HepG2 (cell line): ENCODE results near the gene ANTXRL. TPM values are rescaled to one million over a fixed set of nuclear protein-coding genes. Genes with fewer than 3 reads are reported as not detected.

ENCODE experiments used
- ATAC-seq: fragments of 200-7000 bp; cut with Tn5 transposase; 3 replicates; pipeline ENCODE4 v1.9.1; 2020; ENCODE audit warnings: mild to moderate bottlenecking, moderate library complexity
- BruUV-seq: library from RNA; stranded (reverse); fragments of 400-500 nt; replicated peaks from 2 replicates; lab custom pipeline; 2021; lab: Mats Ljungman, UMichigan
- CTCF ChIA-PET: fragments of 300-600 bp; formaldehyde crosslinking; extraction: SDS; loops from one replicate; lab custom pipeline; 2021; ENCODE audit warnings: low total read pairs, inconsistent platforms, low intra/inter-chr PET ratio; lab: Yijun Ruan, JAX
- POLR2A ChIA-PET: fragments of 350-600 bp; sonication (Branson Sonifier 250); formaldehyde crosslinking; loops from one replicate; lab custom pipeline; 2020; ENCODE audit warnings: antibody characterized with exemption, inconsistent platforms; lab: Yijun Ruan, JAX
- DNase-seq: peaks from one replicate; pipeline ENCODE4 v3.0.0-alpha.2; 2015; ENCODE audit warnings: low spot score
- FAIRE-seq: peaks from 3 replicates; lab custom pipeline; 2011; peaks lifted over from hg19 to GRCh38; lab: Jason Lieb, UNC
- H2AFZ ChIP-seq: one replicate; pipeline ENCODE4 v1.6.1; 2011; ENCODE audit warnings: low read length, inconsistent platforms
- H3K27ac ChIP-seq: fragments of 300-600 bp; 3 replicates; pipeline ENCODE4 v1.8.0; 2011; ENCODE audit warnings: mixed run types, mild to moderate bottlenecking, mixed read lengths, low read length, inconsistent platforms; ENCODE audit not compliant: insufficient read depth; ENCODE audit errors: extremely low read length
- H3K27me3 ChIP-seq, 2 experiments: fragments of 200-600 bp in 1 of 2; 2 replicates in 1 of 2; 3 replicates in 1 of 2; pipeline versions ENCODE4 v1.6.0 to v1.8.0; 2011; ENCODE audit warnings: low read length in 2 of 2, mild to moderate bottlenecking in 2 of 2, moderate library complexity in 2 of 2, inconsistent platforms in 1 of 2; ENCODE audit not compliant: insufficient read depth in 2 of 2, control insufficient read depth in 1 of 2
- H3K36me3 ChIP-seq, 2 experiments: fragments of 200-600 bp in 1 of 2; replicated peaks in 1 of 2; 2 replicates in 1 of 2; 3 replicates in 1 of 2; pipeline versions ENCODE4 v1.5.1 to v1.8.0; 2011; ENCODE audit warnings: low read length in 2 of 2, inconsistent platforms in 1 of 2; ENCODE audit not compliant: insufficient read depth in 2 of 2, control insufficient read depth in 1 of 2
- H3K4me1 ChIP-seq: 2 replicates; pipeline ENCODE4 v1.5.1; 2012; ENCODE audit warnings: low read length, inconsistent platforms; ENCODE audit not compliant: insufficient read depth
- H3K4me2 ChIP-seq: 2 replicates; pipeline ENCODE4 v1.6.0; 2011; ENCODE audit warnings: low read depth, low read length, inconsistent platforms
- H3K4me3 ChIP-seq, 3 experiments: fragments of 200-600 bp in 1 of 3; sonication (generic), shearing (Covaris generic) in 1 of 3; replicated peaks in 1 of 3; 2 replicates each; pipeline ENCODE4 v1.5.1; 2011 to 2016; ENCODE audit warnings: low read length in 3 of 3, inconsistent platforms in 2 of 3, low read depth in 2 of 3, mild to moderate bottlenecking in 2 of 3, control low read depth in 1 of 3, mixed read lengths in 1 of 3; ENCODE audit not compliant: insufficient read depth in 1 of 3
- H3K79me2 ChIP-seq: one replicate; pipeline ENCODE4 v1.6.1; 2011; ENCODE audit warnings: low read length, inconsistent platforms; ENCODE audit not compliant: insufficient read depth
- H3K9ac ChIP-seq: 2 replicates; pipeline ENCODE4 v1.6.0; 2011; ENCODE audit warnings: mild to moderate bottlenecking, low read depth, low read length, inconsistent platforms; ENCODE audit not compliant: insufficient read depth
- H3K9me3 ChIP-seq: 2 replicates; pipeline ENCODE4 v1.5.1; 2012; ENCODE audit warnings: mild to moderate bottlenecking, low read length
- H4K20me1 ChIP-seq: 2 replicates; pipeline ENCODE4 v1.6.0; 2011; ENCODE audit warnings: inconsistent platforms, mild to moderate bottlenecking, low read length, moderate library complexity; ENCODE audit not compliant: insufficient read depth
- ARNT ChIP-seq: fragments of 450-650 bp; IDR thresholded peaks from 2 replicates; pipeline ENCODE4 v1.6.1; 2017
- CEBPB ChIP-seq: IDR thresholded peaks from 2 replicates; pipeline ENCODE4 v1.6.1; 2011; ENCODE audit warnings: low read depth, low read length, improper control_type of control experiment, borderline replicate concordance
- KLF9 ChIP-seq: IDR thresholded peaks from 2 replicates; pipeline ENCODE4 v1.6.1; 2016; ENCODE audit warnings: low read depth
- SOX5 ChIP-seq: IDR thresholded peaks from 2 replicates; pipeline ENCODE4 v1.6.1; 2016; ENCODE audit warnings: borderline replicate concordance
- SP140L ChIP-seq: sonication (generic); formaldehyde crosslinking; IDR thresholded peaks from 2 replicates; pipeline ENCODE4 v1.4.0; 2020; ENCODE audit warnings: missing genetic modification reagents, borderline replicate concordance
- TAF15 ChIP-seq: fragments of 200-400 bp; formaldehyde crosslinking; IDR thresholded peaks from one replicate; pipeline ENCODE4 v1.6.1; 2018; ENCODE audit warnings: mild to moderate bottlenecking, low read depth, low read length; ENCODE audit not compliant: poor library complexity, severe bottlenecking
- TBX3 ChIP-seq: fragments of 450-650 bp; IDR thresholded peaks from 2 replicates; pipeline ENCODE4 v1.6.1; 2017; ENCODE audit warnings: antibody characterized with exemption, mild to moderate bottlenecking, inconsistent platforms, borderline replicate concordance
- ZFP82 ChIP-seq: sonication (generic); formaldehyde crosslinking; IDR thresholded peaks from 2 replicates; pipeline ENCODE4 v1.5.1; 2020; ENCODE audit warnings: mild to moderate bottlenecking, missing genetic modification reagents, borderline replicate concordance
- ZIK1 ChIP-seq: sonication (generic); formaldehyde crosslinking; IDR thresholded peaks from 2 replicates; pipeline ENCODE4 v1.5.0; 2020; ENCODE audit warnings: mild to moderate bottlenecking, low read depth, missing genetic modification reagents, borderline replicate concordance
- ZNF496 ChIP-seq: sonication (generic); formaldehyde crosslinking; IDR thresholded peaks from 2 replicates; pipeline ENCODE4 v1.8.1; 2023; ENCODE audit warnings: mild to moderate bottlenecking, moderate library complexity, missing genetic modification reagents; ENCODE audit not compliant: insufficient replicate concordance
- WGBS: methylation state at CpG from one replicate; pipeline ENCODE4 v1.1.6; 2017; ENCODE audit warnings: low lambda C conversion rate; 5-methylcytosine and 5-hydroxymethylcytosine counted together
- in situ Hi-C: cut with HindIII; loops from 2 replicates; pipeline ENCODE4 v1.10.0; 2017; ENCODE audit warnings: low pct_unique_long_range_greater_than_20kb; ENCODE audit not compliant: extremely low pct_ligation_motif_present
- intact Hi-C: fragments of 100-400 bp; cut with micrococcal nuclease; formaldehyde crosslinking; loops from one replicate; pipeline ENCODE4 v1.10.0; 2022; ENCODE audit not compliant: unreplicated experiment
- polyA plus RNA-seq, 8 experiments: library from polyadenylated mRNA; depleted of rRNA in 3 of 8; stranded (reverse) in 7 of 8; unstranded in 1 of 8; fragments of >200 nt; fragmentation: Illumina TruSeq in 4 of 8; extraction: Trizol in 4 of 8; gene quantifications; 2 replicates each; pipeline versions ENCODE4 v1.2.1 to v1.2.3, GENCODE V29; 2011 to 2016; ENCODE audit warnings: low read depth in 4 of 8, missing spikeins in 1 of 8, mixed read lengths in 1 of 8; ENCODE audit not compliant: insufficient read depth in 1 of 8
- total RNA-seq, 5 experiments: library from RNA; depleted of rRNA; stranded (reverse); fragments of >200 nt; fragmentation: Illumina TruSeq; extraction: Trizol; gene quantifications; 2 replicates each; pipeline ENCODE4 v1.2.3, GENCODE V29; 2016; ENCODE audit warnings: low read depth in 1 of 5
- TF ChIP-seq, protein P1 (sequence below): sonication (generic); formaldehyde crosslinking; IDR thresholded peaks from 2 replicates; pipeline ENCODE4 v1.4.0; 2020; ENCODE audit warnings: mild to moderate bottlenecking, missing genetic modification reagents
- TF ChIP-seq, protein P2 (sequence below): sonication (generic); formaldehyde crosslinking; IDR thresholded peaks from 2 replicates; pipeline ENCODE4 v1.4.0; 2020; ENCODE audit warnings: missing genetic modification reagents, borderline replicate concordance
- TF ChIP-seq, protein P3 (sequence below): sonication (generic); formaldehyde crosslinking; IDR thresholded peaks from 2 replicates; pipeline ENCODE4 v1.5.0; 2020; ENCODE audit warnings: missing genetic modification reagents
- TF ChIP-seq, protein P4 (sequence below): sonication (generic); formaldehyde crosslinking; IDR thresholded peaks from 2 replicates; pipeline ENCODE4 v1.8.0; 2022; ENCODE audit warnings: mild to moderate bottlenecking, missing genetic modification reagents, moderate library complexity
- TF ChIP-seq, protein P5 (sequence below): sonication (generic); formaldehyde crosslinking; conservative IDR thresholded peaks from 2 replicates; pipeline ENCODE4 v1.4.0; 2020; ENCODE audit warnings: missing genetic modification reagents

The ANTXRL gene
- total and polyA plus RNA-seq, 2 of the 13 experiments (the other 11 are each of a cell fraction or from before 2014, with no cell fraction given): not detected

DNA sequence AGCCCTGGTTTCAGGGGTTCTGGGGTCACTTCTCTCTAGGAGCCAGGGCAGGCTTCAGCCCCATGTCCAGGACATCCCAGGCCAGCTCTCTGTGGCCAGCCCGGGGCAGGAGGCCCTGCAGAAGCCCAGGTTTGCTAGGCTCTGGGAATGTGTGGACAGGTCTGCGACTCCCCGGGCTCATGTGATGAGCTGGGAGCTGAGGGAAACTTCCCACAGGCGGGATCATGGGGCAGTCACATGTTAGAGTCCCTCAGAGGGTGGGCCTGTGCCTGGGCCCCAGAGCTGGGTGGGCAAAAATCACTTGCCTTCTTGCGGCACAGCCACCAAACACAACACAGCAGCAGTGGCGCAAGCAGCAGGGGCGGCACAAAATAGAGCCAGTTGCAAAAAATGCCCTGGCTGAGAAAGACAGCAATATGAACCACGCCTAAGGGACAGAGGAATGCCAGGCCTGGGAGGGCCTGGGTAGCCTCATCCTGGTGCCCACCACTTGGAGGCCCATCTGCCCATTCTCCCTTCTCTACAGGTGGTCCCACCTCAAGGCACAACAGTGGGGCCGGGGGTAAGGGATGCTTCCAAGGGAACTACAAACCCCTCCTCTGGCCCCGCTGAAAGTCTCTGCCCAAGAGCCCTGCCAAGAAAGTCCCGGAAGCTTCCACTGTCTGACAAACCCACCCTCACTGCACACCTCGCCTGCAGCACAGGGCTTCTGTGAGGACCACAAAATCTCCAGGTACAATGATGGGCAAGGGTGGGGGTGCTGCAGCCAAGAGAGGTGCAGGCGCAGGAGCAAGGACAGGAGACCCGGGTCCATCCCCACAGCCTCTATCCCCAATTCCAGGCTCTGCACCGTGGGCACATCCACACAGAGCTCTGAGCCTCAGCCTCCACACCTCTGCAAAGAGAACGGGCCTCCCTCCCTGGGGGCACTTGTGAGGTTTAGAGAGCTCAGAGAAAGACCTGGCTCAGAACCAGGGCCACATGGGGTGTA lies 34.6 kb upstream of the ANTXRL start:
- in situ Hi-C loops (no loop called here), intact Hi-C loops (no loop called here)
- Histone ChIP-seq H3K9me3 (no peaks in the 10 kb centered on the region), H3K27ac (no peak overlapping the region), H2AFZ (no peak overlapping the region), H3K79me2 (no peaks in the 10 kb centered on the region), H3K36me3 (no peaks in the 10 kb centered on the region), H4K20me1 (no peaks in the 10 kb centered on the region), H3K9ac (no peak overlapping the region), H3K4me2 (no peak overlapping the region), H3K4me1 (no peaks in the 10 kb centered on the region), H3K27me3 (peaks cover 5 to 52% of the 10 kb centered on the region in 2 experiments; a peak in 4 of 5 replicates), H3K4me3 (no peak overlapping the region)
- ChIA-PET POLR2A (no interaction called here), CTCF (no interaction called here)
- no TSS peak for BruUV-seq
- WGBS: 19% methylated on average over 11 of the region's 16 CpGs
- FAIRE-seq (no peak), DNase-seq (no peak), ATAC-seq (no peak)
- TF ChIP-seq KLF9 (CRISPR knock-in tag) (no peak), ZIK1 (CRISPR knock-in tag) (no peak), ARNT (no peak), CEBPB (no peak), TAF15 (no peak), SOX5 (CRISPR knock-in tag) (no peak), TBX3 (no peak), SP140L (CRISPR knock-in tag) (no peak), ZFP82 (CRISPR knock-in tag) (no peak), ZNF496 (CRISPR knock-in tag) (no peak)
- TF ChIP-seq, protein P1, sequence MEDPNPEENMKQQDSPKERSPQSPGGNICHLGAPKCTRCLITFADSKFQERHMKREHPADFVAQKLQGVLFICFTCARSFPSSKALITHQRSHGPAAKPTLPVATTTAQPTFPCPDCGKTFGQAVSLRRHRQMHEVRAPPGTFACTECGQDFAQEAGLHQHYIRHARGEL (CRISPR knock-in tag): no peak
- TF ChIP-seq, protein P2, sequence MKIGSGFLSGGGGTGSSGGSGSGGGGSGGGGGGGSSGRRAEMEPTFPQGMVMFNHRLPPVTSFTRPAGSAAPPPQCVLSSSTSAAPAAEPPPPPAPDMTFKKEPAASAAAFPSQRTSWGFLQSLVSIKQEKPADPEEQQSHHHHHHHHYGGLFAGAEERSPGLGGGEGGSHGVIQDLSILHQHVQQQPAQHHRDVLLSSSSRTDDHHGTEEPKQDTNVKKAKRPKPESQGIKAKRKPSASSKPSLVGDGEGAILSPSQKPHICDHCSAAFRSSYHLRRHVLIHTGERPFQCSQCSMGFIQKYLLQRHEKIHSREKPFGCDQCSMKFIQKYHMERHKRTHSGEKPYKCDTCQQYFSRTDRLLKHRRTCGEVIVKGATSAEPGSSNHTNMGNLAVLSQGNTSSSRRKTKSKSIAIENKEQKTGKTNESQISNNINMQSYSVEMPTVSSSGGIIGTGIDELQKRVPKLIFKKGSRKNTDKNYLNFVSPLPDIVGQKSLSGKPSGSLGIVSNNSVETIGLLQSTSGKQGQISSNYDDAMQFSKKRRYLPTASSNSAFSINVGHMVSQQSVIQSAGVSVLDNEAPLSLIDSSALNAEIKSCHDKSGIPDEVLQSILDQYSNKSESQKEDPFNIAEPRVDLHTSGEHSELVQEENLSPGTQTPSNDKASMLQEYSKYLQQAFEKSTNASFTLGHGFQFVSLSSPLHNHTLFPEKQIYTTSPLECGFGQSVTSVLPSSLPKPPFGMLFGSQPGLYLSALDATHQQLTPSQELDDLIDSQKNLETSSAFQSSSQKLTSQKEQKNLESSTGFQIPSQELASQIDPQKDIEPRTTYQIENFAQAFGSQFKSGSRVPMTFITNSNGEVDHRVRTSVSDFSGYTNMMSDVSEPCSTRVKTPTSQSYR: no peak
- TF ChIP-seq, protein P3, sequence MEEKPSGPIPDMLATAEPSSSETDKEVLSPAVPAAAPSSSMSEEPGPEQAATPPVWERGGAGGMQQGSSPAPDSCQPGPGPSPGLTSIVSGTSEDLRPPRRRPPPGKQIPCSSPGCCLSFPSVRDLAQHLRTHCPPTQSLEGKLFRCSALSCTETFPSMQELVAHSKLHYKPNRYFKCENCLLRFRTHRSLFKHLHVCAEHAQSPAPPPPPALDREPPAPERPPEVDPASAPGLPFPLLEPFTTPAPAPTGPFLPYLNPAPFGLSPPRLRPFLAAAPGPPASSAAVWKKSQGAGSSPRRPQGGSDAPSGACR (CRISPR knock-in tag): no peak
- TF ChIP-seq, protein P4, sequence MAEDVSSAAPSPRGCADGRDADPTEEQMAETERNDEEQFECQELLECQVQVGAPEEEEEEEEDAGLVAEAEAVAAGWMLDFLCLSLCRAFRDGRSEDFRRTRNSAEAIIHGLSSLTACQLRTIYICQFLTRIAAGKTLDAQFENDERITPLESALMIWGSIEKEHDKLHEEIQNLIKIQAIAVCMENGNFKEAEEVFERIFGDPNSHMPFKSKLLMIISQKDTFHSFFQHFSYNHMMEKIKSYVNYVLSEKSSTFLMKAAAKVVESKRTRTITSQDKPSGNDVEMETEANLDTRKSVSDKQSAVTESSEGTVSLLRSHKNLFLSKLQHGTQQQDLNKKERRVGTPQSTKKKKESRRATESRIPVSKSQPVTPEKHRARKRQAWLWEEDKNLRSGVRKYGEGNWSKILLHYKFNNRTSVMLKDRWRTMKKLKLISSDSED: no peak
- TF ChIP-seq, protein P5, sequence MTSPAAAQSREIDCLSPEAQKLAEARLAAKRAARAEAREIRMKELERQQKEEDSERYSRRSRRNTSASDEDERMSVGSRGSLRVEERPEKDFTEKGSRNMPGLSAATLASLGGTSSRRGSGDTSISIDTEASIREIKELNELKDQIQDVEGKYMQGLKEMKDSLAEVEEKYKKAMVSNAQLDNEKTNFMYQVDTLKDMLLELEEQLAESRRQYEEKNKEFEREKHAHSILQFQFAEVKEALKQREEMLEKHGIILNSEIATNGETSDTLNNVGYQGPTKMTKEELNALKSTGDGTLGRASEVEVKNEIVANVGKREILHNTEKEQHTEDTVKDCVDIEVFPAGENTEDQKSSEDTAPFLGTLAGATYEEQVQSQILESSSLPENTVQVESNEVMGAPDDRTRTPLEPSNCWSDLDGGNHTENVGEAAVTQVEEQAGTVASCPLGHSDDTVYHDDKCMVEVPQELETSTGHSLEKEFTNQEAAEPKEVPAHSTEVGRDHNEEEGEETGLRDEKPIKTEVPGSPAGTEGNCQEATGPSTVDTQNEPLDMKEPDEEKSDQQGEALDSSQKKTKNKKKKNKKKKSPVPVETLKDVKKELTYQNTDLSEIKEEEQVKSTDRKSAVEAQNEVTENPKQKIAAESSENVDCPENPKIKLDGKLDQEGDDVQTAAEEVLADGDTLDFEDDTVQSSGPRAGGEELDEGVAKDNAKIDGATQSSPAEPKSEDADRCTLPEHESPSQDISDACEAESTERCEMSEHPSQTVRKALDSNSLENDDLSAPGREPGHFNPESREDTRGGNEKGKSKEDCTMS (CRISPR knock-in tag): no peak
